ENCODE measurements around the gene CAND2.
"Not testable (repeated sequence)": the region's sequence is repeated elsewhere in the genome, so short reads cannot be mapped to it uniquely, and the experiment has no call there.

CAND2 gene

GRCh38 chr3:12759693-12760565 is 36.6 kb upstream of the CAND2 start:
- H3K9me3 Mint-ChIP-seq (ENCODE audit: low read depth): no peaks in the 10 kb centered on the region
- H3K27me3 Mint-ChIP-seq: no peaks in the 10 kb centered on the region
- no peak overlapping the region for H3K27ac Mint-ChIP-seq
- H3K4me1 Mint-ChIP-seq (ENCODE audit: low read depth): peaks cover 6% of the 10 kb centered on the region
- no peak overlapping the region for H3K4me3 Mint-ChIP-seq
- H3K36me3 Mint-ChIP-seq: no peaks in the 10 kb centered on the region

- Mint-ChIP-seq H3K4me3 (no peak overlapping the region), H3K4me1 (ENCODE audit: low read depth) (peaks cover 4% of the 10 kb centered on the region), H3K36me3 (no peaks in the 10 kb centered on the region), H3K9me3 (ENCODE audit: low read depth) (no peaks in the 10 kb centered on the region), H3K27me3 (no peaks in the 10 kb centered on the region), H3K27ac (no peak overlapping the region)
These were observed 32.2 kb upstream of the CAND2 start for GRCh38 chr3:12764171-12764776.

- H3K27ac Mint-ChIP-seq: no peak overlapping the region
- H3K27me3 Mint-ChIP-seq: no peaks in the 10 kb centered on the region
- no peaks in the 10 kb centered on the region for H3K36me3 Mint-ChIP-seq
- no peak overlapping the region for H3K4me3 Mint-ChIP-seq
- peaks cover 4% of the 10 kb centered on the region for H3K4me1 Mint-ChIP-seq (ENCODE audit: low read depth)
- no peaks in the 10 kb centered on the region for H3K9me3 Mint-ChIP-seq (ENCODE audit: low read depth)
These were observed 29.9 kb upstream of the CAND2 start for GRCh38 chr3:12766541-12766940.

- no peak overlapping the region for H3K27ac Mint-ChIP-seq
- peaks cover 2% of the 10 kb centered on the region for H3K36me3 Mint-ChIP-seq
- no peak overlapping the region for H3K4me3 Mint-ChIP-seq
- peaks cover 16% of the 10 kb centered on the region for H3K4me1 Mint-ChIP-seq (ENCODE audit: low read depth)
- H3K9me3 Mint-ChIP-seq (ENCODE audit: low read depth): no peaks in the 10 kb centered on the region
- no peaks in the 10 kb centered on the region for H3K27me3 Mint-ChIP-seq
These were observed 27.6 kb upstream of the CAND2 start for GRCh38 chr3:12768579-12769527.

GRCh38 chr3:12769761-12770160 is 26.7 kb upstream of the CAND2 start:
- no peak overlapping the region for H3K27ac Mint-ChIP-seq
- peaks cover 2% of the 10 kb centered on the region for H3K36me3 Mint-ChIP-seq
- no peak overlapping the region for H3K4me3 Mint-ChIP-seq
- peaks cover 16% of the 10 kb centered on the region for H3K4me1 Mint-ChIP-seq (ENCODE audit: low read depth)
- no peaks in the 10 kb centered on the region for H3K9me3 Mint-ChIP-seq (ENCODE audit: low read depth)
- H3K27me3 Mint-ChIP-seq: no peaks in the 10 kb centered on the region

- no peaks in the 10 kb centered on the region for H3K9me3 Mint-ChIP-seq (ENCODE audit: low read depth)
- H3K4me1 Mint-ChIP-seq (ENCODE audit: low read depth): peaks cover 16% of the 10 kb centered on the region
- H3K27me3 Mint-ChIP-seq: no peaks in the 10 kb centered on the region
- H3K27ac Mint-ChIP-seq: no peak overlapping the region
- H3K4me3 Mint-ChIP-seq: no peak overlapping the region
- H3K36me3 Mint-ChIP-seq: peaks cover 2% of the 10 kb centered on the region
These were observed 25.2 kb upstream of the CAND2 start for GRCh38 chr3:12771236-12771635.

GRCh38 chr3:12772462-12772861 is 24.0 kb upstream of the CAND2 start:
- Mint-ChIP-seq H3K27me3 (no peaks in the 10 kb centered on the region), H3K27ac (no peak overlapping the region), H3K4me3 (no peak overlapping the region), H3K9me3 (ENCODE audit: low read depth) (no peaks in the 10 kb centered on the region), H3K36me3 (peaks cover 2% of the 10 kb centered on the region), H3K4me1 (ENCODE audit: low read depth) (peaks cover 16% of the 10 kb centered on the region)

- no peaks in the 10 kb centered on the region for H3K9me3 Mint-ChIP-seq (ENCODE audit: low read depth)
- H3K27ac Mint-ChIP-seq: peak overlapping the region; percentile 41
- H3K36me3 Mint-ChIP-seq: peaks cover 2% of the 10 kb centered on the region
These were observed 23.3 kb upstream of the CAND2 start for GRCh38 chr3:12773030-12773709.

GRCh38 chr3:12773710-12774086 is 22.8 kb upstream of the CAND2 start:
- Mint-ChIP-seq H3K27ac (peak overlapping the region; percentile 41), H3K9me3 (ENCODE audit: low read depth) (no peaks in the 10 kb centered on the region), H3K4me3 (no peak overlapping the region), H3K4me1 (ENCODE audit: low read depth) (peaks cover 16% of the 10 kb centered on the region), H3K27me3 (no peaks in the 10 kb centered on the region), H3K36me3 (peaks cover 2% of the 10 kb centered on the region)

More at GRCh38 chr3:12773030-12773709, 23.3 kb upstream of the CAND2 start:
- H3K4me3 Mint-ChIP-seq: no peak overlapping the region
- no peaks in the 10 kb centered on the region for H3K27me3 Mint-ChIP-seq
- peaks cover 16% of the 10 kb centered on the region for H3K4me1 Mint-ChIP-seq (ENCODE audit: low read depth)

GRCh38 chr3:12774619-12775018 is 21.9 kb upstream of the CAND2 start:
- Mint-ChIP-seq H3K36me3 (peaks cover 2% of the 10 kb centered on the region), H3K4me3 (no peak overlapping the region), H3K27me3 (no peaks in the 10 kb centered on the region), H3K4me1 (ENCODE audit: low read depth) (peaks cover 16% of the 10 kb centered on the region), H3K9me3 (ENCODE audit: low read depth) (no peaks in the 10 kb centered on the region), H3K27ac (no peak overlapping the region)

- Mint-ChIP-seq H3K27me3 (no peaks in the 10 kb centered on the region), H3K4me1 (ENCODE audit: low read depth) (peaks cover 16% of the 10 kb centered on the region), H3K9me3 (ENCODE audit: low read depth) (no peaks in the 10 kb centered on the region), H3K4me3 (no peak overlapping the region), H3K36me3 (peaks cover 2% of the 10 kb centered on the region), H3K27ac (no peak overlapping the region)
These were observed 21.3 kb upstream of the CAND2 start for GRCh38 chr3:12775226-12775625.

- not testable (repeated sequence) for H3K4me3 Mint-ChIP-seq; H3K27ac Mint-ChIP-seq; H3K27me3 Mint-ChIP-seq; H3K9me3 Mint-ChIP-seq (ENCODE audit: low read depth); H3K36me3 Mint-ChIP-seq
- H3K4me1 Mint-ChIP-seq (ENCODE audit: low read depth): peaks cover 16% of the 10 kb centered on the region
These were observed 20.5 kb upstream of the CAND2 start for GRCh38 chr3:12775970-12776369.

- Mint-ChIP-seq H3K4me3 (no peak overlapping the region), H3K27me3 (no peaks in the 10 kb centered on the region), H3K27ac (no peak overlapping the region), H3K36me3 (peaks cover 2% of the 10 kb centered on the region), H3K9me3 (ENCODE audit: low read depth) (no peaks in the 10 kb centered on the region), H3K4me1 (ENCODE audit: low read depth) (peaks cover 13% of the 10 kb centered on the region)
These were observed 19.3 kb upstream of the CAND2 start for GRCh38 chr3:12777171-12777570.

- Mint-ChIP-seq H3K27me3 (peaks cover 9% of the 10 kb centered on the region), H3K4me3 (no peak overlapping the region), H3K27ac (no peak overlapping the region), H3K4me1 (ENCODE audit: low read depth) (no peaks in the 10 kb centered on the region), H3K9me3 (ENCODE audit: low read depth) (no peaks in the 10 kb centered on the region), H3K36me3 (no peaks in the 10 kb centered on the region)
These were observed 15.7 kb upstream of the CAND2 start for GRCh38 chr3:12780751-12781150.
